NCI-H2171 (cell line): Measurements from ENCODE around the gene KRT16.
"Not testable (repeated sequence)": the region's sequence is repeated elsewhere in the genome, so short reads cannot be mapped to it uniquely, and the experiment has no call there.

ENCODE experiments used
- DNase-seq: peaks from one replicate; lab custom pipeline; 2025; lab: John Stamatoyannopoulos, UW

KRT16 gene

GRCh38 chr17:41612376-41613160 is at the start of gene KRT16:
Gene KRT16 (minus strand): TSS chr17:41612767. CDS start chr17:41612688, 79 bp downstream.
- DNase-seq = not testable (repeated sequence)

GRCh38 chr17:41660221-41660711 is 47.7 kb upstream of the KRT16 start:
- no peak for DNase-seq

- no peak for DNase-seq
These were observed 47.1 kb upstream of the KRT16 start for GRCh38 chr17:41659427-41660212.

GRCh38 chr17:41658846-41659245 is 46.3 kb upstream of the KRT16 start:
- DNase-seq = no peak

GRCh38 chr17:41657936-41658335 is 45.4 kb upstream of the KRT16 start:
- no peak for DNase-seq

GRCh38 chr17:41657176-41657754 is 44.7 kb upstream of the KRT16 start:
- no peak for DNase-seq

- DNase-seq = no peak
These were observed 43.9 kb upstream of the KRT16 start for GRCh38 chr17:41656249-41657023.

GRCh38 chr17:41655611-41656111 is 43.1 kb upstream of the KRT16 start:
- peak; percentile 90 for DNase-seq

- no peak for DNase-seq
These were observed 42.4 kb upstream of the KRT16 start for GRCh38 chr17:41654678-41655607.

GRCh38 chr17:41653892-41654677 is 41.5 kb upstream of the KRT16 start:
- peak; percentile 16 for DNase-seq

- DNase-seq = no peak
These were observed 40.9 kb upstream of the KRT16 start for GRCh38 chr17:41653421-41653820.

GRCh38 chr17:41652461-41652970 is 39.9 kb upstream of the KRT16 start:
- no peak for DNase-seq

- peak; percentile 80 for DNase-seq
These were observed 39.3 kb upstream of the KRT16 start for GRCh38 chr17:41651625-41652460.

- no peak for DNase-seq
These were observed 38.4 kb upstream of the KRT16 start for GRCh38 chr17:41650794-41651624.

GRCh38 chr17:41649923-41650519 is 37.5 kb upstream of the KRT16 start:
- DNase-seq = no peak

- DNase-seq = peak; percentile 65
These were observed 36.0 kb upstream of the KRT16 start for GRCh38 chr17:41648411-41649195.
